Placental epithelial cell (primary cell): ENCODE measurements around the gene MAGEL2. TPM values are rescaled to one million over a fixed set of nuclear protein-coding genes. Genes with fewer than 3 reads are reported as not detected.

Source experiments
- total RNA-seq: library from RNA; depleted of rRNA; stranded (reverse); fragments of >200 nt; gene quantifications from 2 replicates; pipeline ENCODE4 v1.2.3, GENCODE V29; 2012

The MAGEL2 gene
- total RNA-seq: 0.11 and 0.39 TPM in 2 replicates

GRCh38 chr15:23647421-23648370 lies at the start of gene MAGEL2:
MAGEL2 (minus strand) TSS chr15:23647867; CDS start chr15:23647742, 125 bp downstream.

GRCh38 chr15:23687143-23687470 lies 39.4 kb upstream of the MAGEL2 start, which contains the start of gene NDN:
NDN (minus strand) TSS chr15:23687305; CDS start chr15:23687217, 88 bp downstream.

Other genes with a start within 250 kb of the MAGEL2 start
- gene GOLGA6L2, start 200.6 kb downstream of the MAGEL2 start, total RNA-seq: not detected in 2 replicates
- gene MKRN3, start 82.2 kb downstream of the MAGEL2 start, total RNA-seq: 0.11 and 1.6 TPM in 2 replicates
- 30.2 and 42.9 TPM in 2 replicates for gene NDN, start 39.4 kb upstream of the MAGEL2 start, total RNA-seq